Adrenal gland (tissue), 12 donors: ENCODE results near the gene NOS2. TPM values are rescaled to one million over a fixed set of nuclear protein-coding genes. Genes with fewer than 3 reads are reported as not detected.

Experiments
- DNase-seq, 7 donors: peaks; one replicate each; pipeline ENCODE4 v3.0.0-alpha.2; 2019 to 2020
- H3K27ac ChIP-seq, 5 donors: fragments of 200-600 bp; sonication (generic) in 4 of 5; 1 replicate in 3 of 5; 2 replicates in 2 of 5; pipeline versions ENCODE4 v1.5.1 to v1.8.0; 2016 to 2020; ENCODE audit warnings: mild to moderate bottlenecking in 1 of 5
- H3K27me3 ChIP-seq: fragments of 200-600 bp; 2 replicates; pipeline ENCODE4 v1.8.0; 2021
- H3K36me3 ChIP-seq, 2 donors: fragments of 200-600 bp; replicated peaks in 1 of 2; 1 replicate in 1 of 2; 2 replicates in 1 of 2; pipeline versions ENCODE4 v1.5.1 to v1.8.0; 2018 to 2022
- H3K4me1 ChIP-seq, 2 donors: fragments of 200-600 bp; replicated peaks in 1 of 2; 1 replicate in 1 of 2; 2 replicates in 1 of 2; pipeline versions ENCODE4 v1.5.1 to v1.8.0; 2018 to 2021
- H3K4me3 ChIP-seq, 4 donors: fragments of 200-600 bp; sonication (generic) in 3 of 4; one replicate each; pipeline ENCODE4 v1.5.1; 2016 to 2018
- H3K9me3 ChIP-seq, 3 donors: fragments of 200-600 bp; sonication (generic) in 1 of 3; replicated peaks in 1 of 3; 1 replicate in 2 of 3; 2 replicates in 1 of 3; pipeline versions ENCODE4 v1.5.1 to v1.8.0; 2016 to 2021
- CTCF ChIP-seq, 6 experiments: fragments of 450-650 bp in 4 of 6; fragments of 200-600 bp in 2 of 6; sonication (generic) in 1 of 6; IDR thresholded peaks; 1 replicate in 5 of 6; 2 replicates in 1 of 6; pipeline versions ENCODE4 v1.5.1 to v1.8.0; 2016 to 2021; ENCODE audit warnings: antibody characterized with exemption in 6 of 6, mild to moderate bottlenecking in 2 of 6, moderate library complexity in 1 of 6
- POLR2A ChIP-seq, 2 donors: fragments of 450-650 bp; IDR thresholded peaks; one replicate each; pipeline ENCODE4 v1.6.1; 2017; ENCODE audit warnings: antibody characterized with exemption in 2 of 2, mild to moderate bottlenecking in 2 of 2, moderate library complexity in 1 of 2
- WGBS, 4 donors: extraction: QIAGEN DNeasy Blood & Tissue Kit in 2 of 4; methylation state at CpG; one replicate each; pipeline versions ENCODE4 v1.1.5 to v1.1.7; 2013 to 2017; 5-methylcytosine and 5-hydroxymethylcytosine counted together
- intact Hi-C, 2 donors: fragments of 100-400 bp; cut with DNase I; formaldehyde crosslinking; loops; one replicate each; pipeline versions ENCODE4 v1.14.1 to v1.15.0; 2022 to 2023
- polyA plus RNA-seq, 3 donors: library from polyadenylated mRNA; stranded (reverse); fragments of 200-250 nt in 2 of 3; fragments of 350-450 nt in 1 of 3; fragmentation: Illumina TruSeq in 1 of 3; extraction: RNeasy Lipid Tissue Mini Kit (QIAGEN cat#74804) in 1 of 3; gene quantifications; one replicate each; pipeline ENCODE4 v1.2.3, GENCODE V29; 2013 to 2014
- small RNA-seq, 2 donors: library from RNA; depleted of rRNA; stranded (forward); fragments of <200 nt; gene quantifications; one replicate each; pipeline ENCODE3, GENCODE V24; 2016
- total RNA-seq, 9 donors: library from RNA; depleted of rRNA in 4 of 9; stranded (reverse); fragments of >200 nt in 4 of 9; fragments of 120-200 nt in 1 of 9; fragmentation: NEBNext Ultra II Directional in 1 of 9; extraction: Animal tissue kit (Norgen Biotek cat#: 25700) in 1 of 9; gene quantifications; one replicate each; pipeline versions ENCODE4 v1.1.0 to v1.2.4, GENCODE V29; 2013 to 2023
- donor health status: healthy with polysubstance abuse.
- donor health status: Bipolar disorder and iron deficiency.
- donor health status: DM: yes; HTN: yes; CAD: no.
- donor health status: DM: no; HTN: no; CAD: no.
- donor health status: DM: no; HTN: no; CAD: no.
- donor health status: DM: yes; HTN: yes; CAD: no.

NOS2 gene
- total and polyA plus RNA-seq, 12 donors = 0.17 to 3.3 (median 0.61) TPM

GRCh38 chr17:27721797-27722196 is 78.5 kb downstream of the NOS2 start:
- WGBS, 4 donors = 33 to 41% (median 38%) methylated on average over 3 of the region's 3 CpGs

More at GRCh38 chr17:27721797-27722196, 78.5 kb downstream of the NOS2 start:
- Histone ChIP-seq H3K9me3 (no peaks in the 10 kb centered on the region), H3K27me3 (no peaks in the 10 kb centered on the region), H3K27ac (no peak overlapping the region), H3K4me3 (no peak overlapping the region), H3K4me1 (peaks cover 0 to 8% of the 10 kb centered on the region in 2 donors), H3K36me3 (no peaks in the 10 kb centered on the region)
- peak in 2 of 7 donors; percentile 5 to 37 for DNase-seq
- intact Hi-C loops = no loop called here
- no peak for TF ChIP-seq CTCF (IDR thresholded peaks at IDR 0.05)
- TF ChIP-seq POLR2A (IDR thresholded peaks at IDR 0.05) = no peak

Small RNA genes within 50 kb of the gene (small RNA-seq; reads per million reads assigned to genes)
- gene AC130289.1 = 0 reads per million in 2 donors
- 0 reads per million in 2 donors for gene AC130289.2

Other genes starting within 250 kb of the NOS2 start
- gene LGALS9, start 169.3 kb downstream of the NOS2 start, total RNA-seq = 10 to 100 TPM in 8 of 9 donors, 1 to 10 TPM in 1; 3.5 to 87.7 (median 46.9) TPM
- 10 to 100 TPM; 33.8 to 74.3 (median 39.0) TPM for gene LGALS9, start 169.3 kb downstream of the NOS2 start, polyA plus RNA-seq
- 100 to 1,000 TPM in 2 of 9 donors, 10 to 100 TPM in 7; 24.8 to 116 (median 35.7) TPM for gene LYRM9, start 92.8 kb upstream of the NOS2 start, total RNA-seq
- gene LYRM9, start 92.8 kb upstream of the NOS2 start, polyA plus RNA-seq = 10 to 100 TPM; 18.7 to 38.6 (median 36.7) TPM
- 10 to 100 TPM; 34.7 to 86.1 (median 74.8) TPM for gene NLK, start 242.1 kb upstream of the NOS2 start, total RNA-seq
- 10 to 100 TPM; 35.7 to 55.5 (median 40.8) TPM for gene NLK, start 242.1 kb upstream of the NOS2 start, polyA plus RNA-seq